WTC11 (cell line): ENCODE data around the gene LIN28B.

ENCODE experiments used
- ATF3 ChIP-seq: sonication (generic); formaldehyde crosslinking; conservative IDR thresholded peaks from 2 replicates; pipeline ENCODE4 v1.8.1; 2022; ENCODE audit warnings: mild to moderate bottlenecking, missing genetic modification reagents
- CBFB ChIP-seq: sonication (generic); formaldehyde crosslinking; IDR thresholded peaks from 2 replicates; pipeline ENCODE4 v1.8.1; 2022; ENCODE audit warnings: mild to moderate bottlenecking, low read depth, missing genetic modification reagents
- CTCF ChIP-seq: fragments of 200-600 bp; IDR thresholded peaks from 2 replicates; pipeline ENCODE4 v1.8.0; 2022; ENCODE audit warnings: antibody characterized with exemption
- ELF4 ChIP-seq: sonication (generic); formaldehyde crosslinking; IDR thresholded peaks from 2 replicates; pipeline ENCODE4 v1.8.1; 2022; ENCODE audit warnings: low read depth, mild to moderate bottlenecking, moderate library complexity, missing genetic modification reagents
- FOXP4 ChIP-seq: sonication (generic); formaldehyde crosslinking; IDR thresholded peaks from 2 replicates; pipeline ENCODE4 v1.8.0; 2022; ENCODE audit warnings: mild to moderate bottlenecking, missing genetic modification reagents
- NR2C2 ChIP-seq: sonication (generic); formaldehyde crosslinking; IDR thresholded peaks from 2 replicates; pipeline ENCODE4 v1.8.0; 2022; ENCODE audit warnings: mild to moderate bottlenecking, missing genetic modification reagents
- TEAD4 ChIP-seq: sonication (generic); formaldehyde crosslinking; IDR thresholded peaks from 2 replicates; pipeline ENCODE4 v1.8.0; 2022; ENCODE audit warnings: mild to moderate bottlenecking, missing genetic modification reagents
- ZNF121 ChIP-seq: sonication (generic); formaldehyde crosslinking; IDR thresholded peaks from 2 replicates; pipeline ENCODE4 v1.8.0; 2023; ENCODE audit warnings: missing genetic modification reagents
- ZNF281 ChIP-seq: sonication (generic); formaldehyde crosslinking; IDR thresholded peaks from 2 replicates; pipeline ENCODE4 v1.8.0; 2023; ENCODE audit warnings: mild to moderate bottlenecking, missing genetic modification reagents
- ZNF532 ChIP-seq: fragments of 250-450 bp; sonication (Bioruptor Pico); IDR thresholded peaks from 2 replicates; pipeline ENCODE4 v1.9.0; 2021; ENCODE audit warnings: mild to moderate bottlenecking, borderline replicate concordance

- no peak for TF ChIP-seq CTCF
- no peak for TF ChIP-seq NR2C2
- TF ChIP-seq ATF3 (CRISPR knock-in tag) = no peak
- TF ChIP-seq ZNF281 = no peak
- no peak for TF ChIP-seq ELF4 (CRISPR knock-in tag)
- TF ChIP-seq ZNF121 (CRISPR knock-in tag) = no peak
- TF ChIP-seq ZNF532 = no peak
- no peak for TF ChIP-seq FOXP4 (CRISPR knock-in tag)
- no peak for TF ChIP-seq TEAD4 (CRISPR knock-in tag)
- no peak for TF ChIP-seq CBFB
These were observed 26.0 kb upstream of the LIN28B start for GRCh38 chr6:104930939-104931338.
